ENCODE results near the gene NLRC5. TPM values are rescaled to one million over a fixed set of nuclear protein-coding genes. Genes with fewer than 3 reads are reported as not detected.

Gene NLRC5
- total and polyA plus RNA-seq, 5 donors from 2014 or later: 75.3 to 842 (median 98.2) TPM

GRCh38 chr16:57031156-57031555, 41.8 kb downstream of the NLRC5 start:
- peaks cover 85% of the 10 kb centered on the region for H3K36me3 ChIP-seq (ENCODE audit: control insufficient read depth, insufficient read depth, low read length)
- H3K27ac ChIP-seq (ENCODE audit: insufficient read depth, low read length, poor library complexity, severe bottlenecking): peak overlapping the region; percentile 30
- H3K9me3 ChIP-seq (ENCODE audit: control insufficient read depth in 2 of 2, low read length in 2 of 2): no peaks in the 10 kb centered on the region
- Mint-ChIP-seq H3K27ac (peak overlapping the region in 2 of 3 donors; percentile 68 to 69), H3K9me3 (no peaks in the 10 kb centered on the region), H3K27me3 (no peaks in the 10 kb centered on the region), H3K36me3 (peaks cover 50% of the 10 kb centered on the region), H3K4me1 (peaks cover 4 to 75% (median 34%) of the 10 kb centered on the region in 4 donors), H3K4me3 (no peak overlapping the region)
- no peak overlapping the region for H3K4me3 ChIP-seq (ENCODE audit: low read depth, low read length)
- no peak for DNase-seq
- ATAC-seq (ENCODE audit: low read depth in 2 of 2): no peak
- H3K4me1 ChIP-seq (ENCODE audit: control insufficient read depth, insufficient read depth, low read length, poor library complexity, severe bottlenecking): peaks cover 29% of the 10 kb centered on the region
- no peaks in the 10 kb centered on the region for H3K27me3 ChIP-seq (ENCODE audit: control insufficient read depth, insufficient read depth, low read length)

- Mint-ChIP-seq H3K36me3 (peaks cover 49% of the 10 kb centered on the region), H3K4me1 (peaks cover 4 to 75% (median 32%) of the 10 kb centered on the region in 4 donors), H3K27me3 (no peaks in the 10 kb centered on the region), H3K27ac (peak overlapping the region in 1 of 3 donors; percentile 68), H3K9me3 (no peaks in the 10 kb centered on the region), H3K4me3 (no peak overlapping the region)
- no peaks in the 10 kb centered on the region for H3K27me3 ChIP-seq (ENCODE audit: control insufficient read depth, insufficient read depth, low read length)
- H3K9me3 ChIP-seq (ENCODE audit: control insufficient read depth in 2 of 2, low read length in 2 of 2): no peaks in the 10 kb centered on the region
- H3K4me3 ChIP-seq (ENCODE audit: low read depth, low read length): no peak overlapping the region
- H3K4me1 ChIP-seq (ENCODE audit: control insufficient read depth, insufficient read depth, low read length, poor library complexity, severe bottlenecking): peaks cover 35% of the 10 kb centered on the region
- peaks cover 85% of the 10 kb centered on the region for H3K36me3 ChIP-seq (ENCODE audit: control insufficient read depth, insufficient read depth, low read length)
- DNase-seq (no peak), ATAC-seq (ENCODE audit: low read depth in 2 of 2) (no peak)
- peak overlapping the region; percentile 9 for H3K27ac ChIP-seq (ENCODE audit: insufficient read depth, low read length, poor library complexity, severe bottlenecking)
Measured at GRCh38 chr16:57032346-57032745, 43.0 kb downstream of the NLRC5 start.

- Histone ChIP-seq H3K4me3 (ENCODE audit: low read depth, low read length) (no peak overlapping the region), H3K36me3 (ENCODE audit: control insufficient read depth, insufficient read depth, low read length) (peaks cover 90% of the 10 kb centered on the region), H3K9me3 (ENCODE audit: control insufficient read depth in 2 of 2, low read length in 2 of 2) (no peaks in the 10 kb centered on the region), H3K27me3 (ENCODE audit: control insufficient read depth, insufficient read depth, low read length) (no peaks in the 10 kb centered on the region), H3K4me1 (ENCODE audit: control insufficient read depth, insufficient read depth, low read length, poor library complexity, severe bottlenecking) (peaks cover 36% of the 10 kb centered on the region), H3K27ac (ENCODE audit: insufficient read depth, low read length, poor library complexity, severe bottlenecking) (no peak overlapping the region)
- DNase-seq (no peak), ATAC-seq (ENCODE audit: low read depth in 2 of 2) (no peak)
- Mint-ChIP-seq H3K4me1 (peaks cover 6 to 75% (median 31%) of the 10 kb centered on the region in 4 donors), H3K9me3 (no peaks in the 10 kb centered on the region), H3K4me3 (no peak overlapping the region), H3K36me3 (peaks cover 51% of the 10 kb centered on the region), H3K27me3 (no peaks in the 10 kb centered on the region), H3K27ac (peak overlapping the region in 1 of 3 donors; percentile 86)
Measured at GRCh38 chr16:57032931-57033330, 43.6 kb downstream of the NLRC5 start.

- H3K27me3 ChIP-seq (ENCODE audit: control insufficient read depth, insufficient read depth, low read length): no peaks in the 10 kb centered on the region
- Mint-ChIP-seq H3K27me3 (no peaks in the 10 kb centered on the region), H3K27ac (peak overlapping the region; percentile 94 to 96 (median 94)), H3K4me1 (peaks cover 20 to 86% (median 48%) of the 10 kb centered on the region in 4 donors), H3K4me3 (peak overlapping the region in 1 of 4 donors; percentile 24), H3K36me3 (peaks cover 51% of the 10 kb centered on the region), H3K9me3 (no peaks in the 10 kb centered on the region)
- no peak overlapping the region for H3K4me3 ChIP-seq (ENCODE audit: low read depth, low read length)
- DNase-seq (no peak), ATAC-seq (ENCODE audit: low read depth in 2 of 2) (no peak)
- peak overlapping the region; percentile 43 for H3K27ac ChIP-seq (ENCODE audit: insufficient read depth, low read length, poor library complexity, severe bottlenecking)
- H3K9me3 ChIP-seq (ENCODE audit: control insufficient read depth in 2 of 2, low read length in 2 of 2): no peaks in the 10 kb centered on the region
- H3K36me3 ChIP-seq (ENCODE audit: control insufficient read depth, insufficient read depth, low read length): peaks cover 70% of the 10 kb centered on the region
- H3K4me1 ChIP-seq (ENCODE audit: control insufficient read depth, insufficient read depth, low read length, poor library complexity, severe bottlenecking): peaks cover 59% of the 10 kb centered on the region
Measured at GRCh38 chr16:57036315-57036714, 47.0 kb downstream of the NLRC5 start.

- H3K27me3 Mint-ChIP-seq: no peaks in the 10 kb centered on the region
Measured at GRCh38 chr16:57036945-57037344, 47.6 kb downstream of the NLRC5 start.

GRCh38 chr16:57038166-57038565, 48.8 kb downstream of the NLRC5 start:
- Mint-ChIP-seq H3K27me3 (no peaks in the 10 kb centered on the region), H3K36me3 (peaks cover 56% of the 10 kb centered on the region), H3K9me3 (no peaks in the 10 kb centered on the region), H3K4me3 (peak overlapping the region; percentile 35 to 56 (median 52)), H3K4me1 (peaks cover 20 to 92% (median 55%) of the 10 kb centered on the region in 4 donors), H3K27ac (peak overlapping the region; percentile 89 to 96 (median 94))
- no peak for DNase-seq
- Histone ChIP-seq H3K9me3 (ENCODE audit: control insufficient read depth in 2 of 2, low read length in 2 of 2) (no peaks in the 10 kb centered on the region), H3K4me3 (ENCODE audit: low read depth, low read length) (peak overlapping the region; percentile 26), H3K27me3 (ENCODE audit: control insufficient read depth, insufficient read depth, low read length) (no peaks in the 10 kb centered on the region), H3K36me3 (ENCODE audit: control insufficient read depth, insufficient read depth, low read length) (peaks cover 58% of the 10 kb centered on the region), H3K27ac (ENCODE audit: insufficient read depth, low read length, poor library complexity, severe bottlenecking) (peak overlapping the region; percentile 80), H3K4me1 (ENCODE audit: control insufficient read depth, insufficient read depth, low read length, poor library complexity, severe bottlenecking) (peaks cover 77% of the 10 kb centered on the region)
- no peak for ATAC-seq (ENCODE audit: low read depth in 2 of 2)

More at GRCh38 chr16:57036945-57037344, 47.6 kb downstream of the NLRC5 start:
- H3K27ac Mint-ChIP-seq: peak overlapping the region; percentile 80 to 96 (median 94)
- no peak for DNase-seq
- peaks cover 65% of the 10 kb centered on the region for H3K4me1 ChIP-seq (ENCODE audit: control insufficient read depth, insufficient read depth, low read length, poor library complexity, severe bottlenecking)
- no peak for ATAC-seq (ENCODE audit: low read depth in 2 of 2)
- peaks cover 48% of the 10 kb centered on the region for H3K36me3 Mint-ChIP-seq
- no peak overlapping the region for H3K4me3 ChIP-seq (ENCODE audit: low read depth, low read length)
- H3K4me1 Mint-ChIP-seq: peaks cover 20 to 87% (median 47%) of the 10 kb centered on the region in 4 donors
- H3K27me3 ChIP-seq (ENCODE audit: control insufficient read depth, insufficient read depth, low read length): no peaks in the 10 kb centered on the region
- no peaks in the 10 kb centered on the region for H3K9me3 Mint-ChIP-seq
- peak overlapping the region; percentile 80 for H3K27ac ChIP-seq (ENCODE audit: insufficient read depth, low read length, poor library complexity, severe bottlenecking)
- H3K4me3 Mint-ChIP-seq: peak overlapping the region in 1 of 4 donors; percentile 29
- peaks cover 64% of the 10 kb centered on the region for H3K36me3 ChIP-seq (ENCODE audit: control insufficient read depth, insufficient read depth, low read length)
- H3K9me3 ChIP-seq (ENCODE audit: control insufficient read depth in 2 of 2, low read length in 2 of 2): no peaks in the 10 kb centered on the region

GRCh38 chr16:57039148-57039812, 49.9 kb downstream of the NLRC5 start:
- Histone ChIP-seq H3K4me3 (ENCODE audit: low read depth, low read length) (peak overlapping the region; percentile 55), H3K9me3 (ENCODE audit: control insufficient read depth in 2 of 2, low read length in 2 of 2) (no peaks in the 10 kb centered on the region), H3K36me3 (ENCODE audit: control insufficient read depth, insufficient read depth, low read length) (peaks cover 58% of the 10 kb centered on the region), H3K4me1 (ENCODE audit: control insufficient read depth, insufficient read depth, low read length, poor library complexity, severe bottlenecking) (peaks cover 78% of the 10 kb centered on the region), H3K27ac (ENCODE audit: insufficient read depth, low read length, poor library complexity, severe bottlenecking) (peak overlapping the region; percentile 80), H3K27me3 (ENCODE audit: control insufficient read depth, insufficient read depth, low read length) (no peaks in the 10 kb centered on the region)
- H3K36me3 Mint-ChIP-seq: peaks cover 59% of the 10 kb centered on the region
- peaks cover 20 to 98% (median 55%) of the 10 kb centered on the region in 4 donors for H3K4me1 Mint-ChIP-seq
- no peaks in the 10 kb centered on the region for H3K9me3 Mint-ChIP-seq
- H3K4me3 Mint-ChIP-seq: peak overlapping the region; percentile 66 to 82 (median 75)
- ATAC-seq (ENCODE audit: low read depth in 2 of 2): peak; percentile 19 to 25
- peak overlapping the region; percentile 94 to 99 (median 96) for H3K27ac Mint-ChIP-seq
- H3K27me3 Mint-ChIP-seq: no peaks in the 10 kb centered on the region
- peak in 2 of 3 donors; percentile 40 to 81 for DNase-seq
